Effector memory CD8-positive, alpha-beta T cell (primary cell): ENCODE measurements around the gene SLC16A7.
"Not testable (repeated sequence)": the region's sequence is repeated elsewhere in the genome, so short reads cannot be mapped to it uniquely, and the experiment has no call there.

Source experiments
- ATAC-seq: fragments of 150-1000 bp; cut with Tn5 transposase; replicated peaks from 2 replicates; pipeline ENCODE4 v1.10.0; 2021; ENCODE audit warnings: mild to moderate bottlenecking, moderate library complexity
- DNase-seq, 3 experiments: peaks; one replicate each; pipeline ENCODE4 v3.0.0; 2021
- H3K27ac Mint-ChIP-seq, 2 donors: one replicate each; pipeline ENCODE4 v1.8.0; 2022; ENCODE audit warnings: mild to moderate bottlenecking in 2 of 2, mixed read lengths in 2 of 2, moderate library complexity in 2 of 2
- H3K27me3 Mint-ChIP-seq, 2 donors: one replicate each; pipeline ENCODE4 v1.8.0; 2022; ENCODE audit warnings: mixed read lengths in 2 of 2
- H3K36me3 Mint-ChIP-seq: one replicate; pipeline ENCODE4 v1.8.0; 2022; ENCODE audit warnings: mild to moderate bottlenecking, moderate library complexity, mixed read lengths; ENCODE audit not compliant: insufficient read depth
- H3K4me1 Mint-ChIP-seq, 2 donors: one replicate each; pipeline ENCODE4 v1.8.0; 2022; ENCODE audit warnings: low read depth in 2 of 2, mixed read lengths in 2 of 2
- H3K4me3 Mint-ChIP-seq, 2 donors: one replicate each; pipeline ENCODE4 v1.8.0; 2022; ENCODE audit warnings: mild to moderate bottlenecking in 2 of 2, mixed read lengths in 2 of 2, moderate library complexity in 2 of 2
- H3K9me3 Mint-ChIP-seq, 2 donors: one replicate each; pipeline ENCODE4 v1.8.0; 2022; ENCODE audit warnings: mixed read lengths in 2 of 2

The SLC16A7 gene

DNA sequence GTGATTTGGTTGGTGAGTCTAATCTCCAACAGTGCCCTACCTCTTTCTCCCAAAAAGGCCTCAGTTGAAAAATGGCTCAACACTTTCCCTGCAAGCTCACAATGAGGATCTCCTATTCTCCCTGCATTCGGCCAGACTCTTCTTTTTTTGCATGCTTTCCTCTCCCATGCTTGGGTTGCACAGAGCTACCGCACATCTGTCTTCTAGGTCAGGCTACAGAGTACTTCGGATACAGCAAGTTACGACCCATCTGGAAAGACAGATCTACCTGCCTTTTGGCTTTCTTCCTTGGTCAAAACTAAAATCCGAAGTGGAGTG is 305 bp upstream of the SLC16A7 start:
- Mint-ChIP-seq H3K4me1 (peaks cover 28 to 47% of the 10 kb centered on the region in 2 donors), H3K4me3 (peak overlapping the region; percentile 87 to 90), H3K36me3 (peaks cover 21% of the 10 kb centered on the region), H3K27ac (peak overlapping the region; percentile 99 to 100), H3K9me3 (no peaks in the 10 kb centered on the region), H3K27me3 (no peaks in the 10 kb centered on the region)
- DNase-seq (no peak), ATAC-seq (no peak)

DNA sequence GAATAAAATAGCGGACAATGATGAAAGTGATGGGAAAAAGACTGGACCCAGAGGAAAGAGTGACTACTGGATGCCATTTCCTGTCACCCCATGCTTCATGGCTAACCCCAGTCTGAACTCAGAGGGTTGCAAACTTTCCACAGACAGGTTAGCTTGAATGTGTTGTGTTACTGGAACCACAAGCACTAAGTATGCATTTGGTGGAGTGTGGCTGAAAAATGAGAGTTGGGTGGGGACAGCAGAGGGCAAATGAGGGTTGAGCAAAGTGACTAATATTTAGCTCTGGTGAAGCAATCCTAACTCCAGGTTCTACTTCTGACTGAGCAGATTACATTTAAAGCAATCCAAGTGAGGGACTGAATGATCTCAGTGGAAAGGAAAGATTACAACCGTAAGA is 1.6 kb downstream of the SLC16A7 start:
- ATAC-seq = peak; percentile 57
- H3K4me1 Mint-ChIP-seq = peaks cover 31 to 60% of the 10 kb centered on the region in 2 donors

DNA sequence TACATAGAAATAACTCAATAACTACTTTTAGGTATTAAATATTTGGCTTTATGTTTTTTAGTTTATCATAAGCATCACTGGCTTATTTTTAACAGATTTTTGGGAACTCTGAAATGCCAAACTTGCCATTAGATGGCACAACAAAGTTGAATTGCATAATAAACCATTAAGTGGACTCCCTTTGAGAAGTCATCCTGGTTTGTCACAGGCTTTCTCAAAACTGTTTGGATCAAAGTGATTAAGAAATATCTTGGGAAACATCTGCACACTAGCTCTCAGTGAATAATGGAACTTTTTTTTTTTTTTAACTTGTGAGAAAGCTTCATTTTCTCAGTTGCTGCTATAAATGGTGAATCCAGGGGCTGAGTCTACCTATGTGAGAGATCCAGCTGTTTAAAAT is 4.3 kb downstream of the SLC16A7 start:
- Mint-ChIP-seq H3K36me3 (peaks cover 21% of the 10 kb centered on the region), H3K27me3 (no peaks in the 10 kb centered on the region), H3K4me3 (no peak overlapping the region), H3K9me3 (no peaks in the 10 kb centered on the region), H3K27ac (peak overlapping the region in 1 of 2 donors; percentile 82), H3K4me1 (peaks cover 42 to 73% of the 10 kb centered on the region in 2 donors)
- ATAC-seq (no peak), DNase-seq (no peak)

More for the DNA sequence above, 1.6 kb downstream of the SLC16A7 start:
- Mint-ChIP-seq H3K36me3 (peaks cover 21% of the 10 kb centered on the region), H3K4me3 (peak overlapping the region; percentile 87 to 90), H3K9me3 (no peaks in the 10 kb centered on the region), H3K27ac (peak overlapping the region; percentile 99 to 100), H3K27me3 (no peaks in the 10 kb centered on the region)
- peak; percentile 50 to 62 (median 60) for DNase-seq

DNA sequence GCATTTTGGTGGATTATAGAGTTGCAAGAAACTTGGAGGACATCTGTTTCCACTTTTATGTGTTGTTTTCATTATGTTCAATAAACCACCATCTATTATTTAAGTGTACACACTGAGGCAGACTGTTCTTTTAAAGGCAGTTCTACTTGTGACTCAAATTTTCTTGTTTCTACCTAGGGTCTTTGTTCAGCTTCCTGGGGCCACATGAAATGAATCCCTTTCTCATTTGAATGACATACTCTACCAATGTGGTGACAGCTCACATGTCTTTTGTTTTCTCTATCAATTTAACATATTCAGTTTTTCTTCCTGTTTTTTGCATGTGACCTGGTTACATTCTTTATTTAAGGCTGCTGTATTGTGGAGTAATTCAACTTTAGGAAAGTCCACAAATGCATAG is 7.9 kb downstream of the SLC16A7 start:
- Mint-ChIP-seq H3K4me1 (peaks cover 23 to 62% of the 10 kb centered on the region in 2 donors), H3K4me3 (no peak overlapping the region), H3K9me3 (no peaks in the 10 kb centered on the region), H3K27ac (no peak overlapping the region), H3K36me3 (peaks cover 14% of the 10 kb centered on the region), H3K27me3 (no peaks in the 10 kb centered on the region)
- ATAC-seq (no peak), DNase-seq (no peak)

DNA sequence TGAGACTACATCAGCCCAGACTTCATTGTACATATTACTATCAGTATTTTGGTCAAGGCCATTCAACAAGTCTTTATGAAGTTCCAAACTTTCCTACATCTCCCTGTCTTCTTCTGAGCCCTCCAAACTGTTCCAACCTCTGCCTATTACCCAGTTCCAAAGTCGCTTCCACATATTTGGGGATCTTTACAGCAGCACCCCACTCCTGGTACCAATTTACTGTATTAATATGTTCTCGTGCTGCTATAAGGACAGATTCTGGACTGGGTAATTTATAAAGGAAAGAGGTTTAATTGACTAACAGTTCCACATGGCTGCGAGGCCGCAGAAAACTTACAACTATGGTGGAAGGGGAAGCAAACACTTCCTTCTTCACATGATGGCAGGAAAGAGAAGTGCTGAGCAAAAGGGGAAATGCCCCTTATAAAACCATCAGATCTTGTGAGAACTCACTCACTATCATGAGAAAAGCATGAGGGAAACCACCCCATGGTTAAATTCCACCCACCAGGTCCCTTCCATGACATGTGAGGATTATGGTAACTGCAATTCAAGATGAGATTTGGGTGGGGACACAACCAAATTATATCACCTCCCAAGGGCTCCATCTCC is 17.1 kb downstream of the SLC16A7 start:
- H3K27ac Mint-ChIP-seq, DNase-seq, ATAC-seq, H3K4me3 Mint-ChIP-seq, H3K27me3 Mint-ChIP-seq: not testable (repeated sequence)
- Mint-ChIP-seq H3K4me1 (peaks cover 4 to 15% of the 10 kb centered on the region in 2 donors), H3K36me3 (peaks cover 12% of the 10 kb centered on the region), H3K9me3 (peaks cover 0 to 11% of the 10 kb centered on the region in 2 donors)

DNA sequence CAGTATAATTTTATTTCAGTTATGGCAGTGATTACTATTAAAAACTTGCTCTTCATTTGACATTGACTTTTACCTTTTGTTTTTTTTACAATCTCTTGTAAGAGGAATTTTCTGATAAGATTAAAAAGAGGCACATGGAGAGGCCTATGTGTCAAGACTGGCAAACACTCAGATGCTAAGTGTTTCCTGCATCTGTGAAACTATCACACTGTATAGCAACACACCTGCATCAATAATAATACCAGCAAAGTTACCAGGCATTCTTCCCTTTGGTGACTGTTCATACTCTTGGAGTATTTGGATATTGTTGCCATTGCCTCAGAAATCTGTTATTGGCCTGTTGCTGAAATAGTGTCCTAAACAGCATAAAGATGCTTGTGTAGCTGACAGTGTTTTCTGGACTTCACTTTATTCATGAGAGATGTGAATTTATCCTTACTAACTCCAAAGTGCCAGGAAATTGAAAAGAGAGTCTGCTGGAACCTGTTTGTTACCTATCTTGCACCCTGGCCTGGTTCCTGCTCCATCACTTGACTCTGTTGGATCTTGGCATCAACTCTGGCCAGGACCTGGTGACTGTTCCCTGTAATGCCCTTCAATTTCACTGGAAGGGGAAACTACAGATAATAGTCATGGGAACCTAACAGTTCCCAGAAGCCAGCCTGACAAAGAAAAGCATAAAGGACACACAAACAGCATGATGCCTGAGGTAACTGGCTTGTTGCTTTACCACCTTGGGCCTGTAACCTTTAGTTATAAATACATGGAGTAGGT is 19.8 kb downstream of the SLC16A7 start:
- Mint-ChIP-seq H3K27ac (peak overlapping the region in 1 of 2 donors; percentile 65), H3K9me3 (peaks cover 0 to 11% of the 10 kb centered on the region in 2 donors), H3K27me3 (no peaks in the 10 kb centered on the region), H3K4me3 (no peak overlapping the region), H3K4me1 (peaks cover 12 to 34% of the 10 kb centered on the region in 2 donors), H3K36me3 (peaks cover 6% of the 10 kb centered on the region)
- DNase-seq (no peak), ATAC-seq (no peak)

DNA sequence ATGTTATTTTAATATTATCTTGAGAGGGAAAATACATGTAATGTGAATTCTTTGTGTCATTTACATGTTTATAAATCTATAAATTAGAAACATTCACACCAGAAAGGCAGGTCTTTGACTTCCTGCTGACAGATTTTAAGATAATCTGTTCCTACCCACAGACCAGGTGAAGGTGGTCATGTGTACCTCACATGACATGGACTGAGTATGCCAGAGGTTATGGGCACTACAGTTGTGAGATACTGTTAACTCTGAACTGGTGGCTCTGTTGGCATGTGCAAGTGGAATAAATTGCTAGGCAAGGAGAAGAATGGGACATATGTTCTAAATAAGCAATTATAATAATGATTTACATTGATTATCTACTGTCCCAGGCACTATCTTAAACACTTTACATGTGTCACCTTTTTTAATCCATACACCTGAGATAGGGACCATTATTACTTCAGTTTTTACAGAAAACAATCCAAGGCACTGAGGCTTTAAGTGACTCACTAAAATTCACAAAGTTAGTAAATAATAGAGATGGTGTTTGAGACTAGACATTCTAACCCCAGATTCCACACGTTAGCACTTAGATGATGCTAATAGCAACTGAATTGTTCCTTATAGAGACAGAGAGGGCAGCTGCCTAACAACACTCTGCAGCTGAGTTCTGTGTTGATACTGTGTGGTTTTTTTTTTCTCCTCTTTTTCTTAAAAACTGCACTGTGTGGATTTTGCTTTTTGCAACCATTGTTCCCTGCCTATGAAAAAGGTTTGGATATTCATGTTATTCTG is 23.8 kb downstream of the SLC16A7 start:
- Mint-ChIP-seq H3K27ac (no peak overlapping the region), H3K4me1 (peaks cover 17 to 60% of the 10 kb centered on the region in 2 donors), H3K36me3 (no peaks in the 10 kb centered on the region), H3K27me3 (no peaks in the 10 kb centered on the region), H3K4me3 (no peak overlapping the region), H3K9me3 (no peaks in the 10 kb centered on the region)
- ATAC-seq (peak; percentile 61), DNase-seq (no peak)

DNA sequence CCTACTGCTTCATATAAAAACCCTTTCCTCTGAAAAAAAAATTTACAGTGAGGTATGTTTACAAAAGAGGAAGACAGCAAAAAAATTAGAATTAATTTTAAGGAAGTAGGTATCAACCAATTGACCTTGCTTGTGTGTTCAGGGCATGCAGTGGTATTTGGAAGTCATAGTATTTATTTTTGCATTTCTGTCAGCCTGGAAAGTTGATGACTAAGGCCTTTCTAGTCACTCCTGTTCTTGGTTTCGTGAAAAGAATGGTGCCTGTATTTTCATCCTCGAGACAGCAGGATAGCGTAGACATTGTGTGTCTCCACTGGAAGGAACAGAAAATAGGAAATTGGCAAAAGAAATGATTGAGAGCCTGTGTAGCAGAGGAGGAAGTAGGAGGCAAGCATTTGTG is 24.5 kb downstream of the SLC16A7 start:
- Mint-ChIP-seq H3K4me3 (no peak overlapping the region), H3K36me3 (no peaks in the 10 kb centered on the region), H3K27me3 (no peaks in the 10 kb centered on the region), H3K4me1 (peaks cover 19 to 63% of the 10 kb centered on the region in 2 donors), H3K9me3 (no peaks in the 10 kb centered on the region), H3K27ac (no peak overlapping the region)
- ATAC-seq (no peak), DNase-seq (no peak)

DNA sequence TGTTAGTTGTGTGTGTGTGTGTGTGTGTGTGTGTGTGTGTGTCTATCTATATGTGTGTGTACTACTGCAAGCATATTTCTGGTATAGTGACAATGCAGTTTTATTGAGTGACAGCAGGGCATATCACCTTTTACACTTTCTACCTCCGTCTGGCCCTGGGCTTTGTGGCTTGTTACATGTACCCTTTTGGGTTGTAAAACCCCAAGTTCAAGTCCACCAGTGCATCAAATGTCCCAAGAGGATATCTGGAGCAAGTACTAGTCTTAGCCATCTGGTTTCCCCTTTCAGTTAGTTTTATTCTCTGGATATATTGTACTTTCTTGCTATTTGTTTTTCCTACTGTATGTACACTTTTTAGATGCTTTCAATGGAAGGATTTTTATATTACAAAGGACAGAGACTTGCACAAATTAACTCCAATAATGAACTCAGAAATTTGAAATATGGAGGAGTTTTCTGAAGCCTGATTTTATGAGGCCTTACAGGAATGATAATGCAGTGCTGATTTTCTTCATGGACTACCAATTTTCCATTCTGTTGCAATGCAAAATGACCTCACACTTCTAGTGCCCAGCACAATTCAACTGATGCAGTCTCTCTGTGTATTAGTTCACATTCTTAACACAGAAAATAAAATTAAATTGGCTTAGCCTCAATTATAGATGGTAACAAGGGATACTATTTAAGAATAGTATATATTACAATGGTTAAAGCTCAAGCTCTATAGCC is 29.1 kb downstream of the SLC16A7 start:
- Mint-ChIP-seq H3K4me1 (peaks cover 19 to 67% of the 10 kb centered on the region in 2 donors), H3K36me3 (no peaks in the 10 kb centered on the region), H3K9me3 (no peaks in the 10 kb centered on the region), H3K27ac (peak overlapping the region in 1 of 2 donors; percentile 62), H3K27me3 (no peaks in the 10 kb centered on the region), H3K4me3 (no peak overlapping the region)
- DNase-seq = no peak
- ATAC-seq = no peak

DNA sequence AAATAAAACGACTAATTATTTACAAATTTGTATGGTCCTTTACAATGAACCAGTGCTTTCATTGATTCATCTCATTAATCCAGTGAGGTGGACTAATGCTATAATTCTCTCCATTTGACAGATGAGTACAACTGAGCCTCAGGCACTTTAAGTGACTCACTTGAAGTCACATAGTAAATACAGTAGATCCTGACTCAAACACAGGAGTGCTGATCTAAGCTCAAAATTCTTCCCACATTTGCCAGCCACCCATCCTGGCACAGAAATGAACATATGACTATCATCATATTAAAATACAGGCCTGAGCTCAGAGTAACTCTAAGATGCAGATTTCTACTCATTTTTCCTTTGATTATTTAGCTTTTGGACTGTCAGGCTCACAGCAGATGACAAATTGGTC is 30.6 kb downstream of the SLC16A7 start:
- DNase-seq (no peak), ATAC-seq (no peak)
- no peaks in the 10 kb centered on the region for H3K27me3 Mint-ChIP-seq
- H3K4me1 Mint-ChIP-seq = peaks cover 15 to 64% of the 10 kb centered on the region in 2 donors
- H3K9me3 Mint-ChIP-seq = no peaks in the 10 kb centered on the region
- peak overlapping the region in 1 of 2 donors; percentile 16 for H3K27ac Mint-ChIP-seq
- no peaks in the 10 kb centered on the region for H3K36me3 Mint-ChIP-seq
- no peak overlapping the region for H3K4me3 Mint-ChIP-seq

DNA sequence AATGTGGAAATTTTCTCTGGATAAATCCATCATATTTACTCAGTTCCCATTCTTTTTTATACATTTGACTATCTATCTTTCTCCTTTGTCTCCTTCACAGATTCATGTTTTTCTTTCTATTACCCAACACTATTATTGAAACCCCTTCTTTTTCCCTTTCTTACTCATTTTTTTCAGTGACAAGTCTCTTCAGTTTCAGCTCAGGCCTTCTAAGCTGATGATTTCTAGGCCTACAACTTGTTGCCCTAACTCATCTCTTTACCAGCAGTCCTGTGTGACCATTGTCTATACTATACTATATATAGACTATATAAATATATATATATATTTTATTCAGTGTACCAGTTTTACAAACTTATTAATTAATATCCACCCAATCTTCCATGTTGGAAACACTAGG is 31.8 kb downstream of the SLC16A7 start:
- no peaks in the 10 kb centered on the region for H3K9me3 Mint-ChIP-seq
- H3K27me3 Mint-ChIP-seq = no peaks in the 10 kb centered on the region
- peaks cover 21 to 65% of the 10 kb centered on the region in 2 donors for H3K4me1 Mint-ChIP-seq
- ATAC-seq (no peak), DNase-seq (no peak)
- H3K4me3 Mint-ChIP-seq = no peak overlapping the region
- H3K36me3 Mint-ChIP-seq = no peaks in the 10 kb centered on the region
- H3K27ac Mint-ChIP-seq = no peak overlapping the region

DNA sequence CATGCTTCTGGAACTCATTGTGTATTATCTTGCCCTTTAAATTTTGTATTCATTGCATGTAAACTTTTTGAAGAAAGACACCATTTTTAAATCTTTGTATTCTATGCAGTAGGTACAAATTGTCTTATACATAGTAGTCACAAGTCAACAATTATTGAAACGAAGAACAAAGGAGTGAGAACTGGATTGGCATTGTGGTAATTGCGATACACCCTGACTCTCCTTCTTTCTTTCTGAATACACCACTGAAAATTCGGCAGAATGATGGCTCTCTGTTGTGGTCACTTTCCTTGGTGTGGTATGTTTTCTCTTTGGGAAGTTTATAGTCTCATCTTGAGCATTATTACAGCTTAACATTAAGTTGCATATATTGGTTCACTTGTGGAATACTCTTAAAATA is 34.1 kb downstream of the SLC16A7 start:
- Mint-ChIP-seq H3K36me3 (no peaks in the 10 kb centered on the region), H3K4me1 (peaks cover 19 to 69% of the 10 kb centered on the region in 2 donors), H3K4me3 (no peak overlapping the region), H3K27ac (no peak overlapping the region), H3K9me3 (no peaks in the 10 kb centered on the region), H3K27me3 (no peaks in the 10 kb centered on the region)
- ATAC-seq (no peak), DNase-seq (no peak)

DNA sequence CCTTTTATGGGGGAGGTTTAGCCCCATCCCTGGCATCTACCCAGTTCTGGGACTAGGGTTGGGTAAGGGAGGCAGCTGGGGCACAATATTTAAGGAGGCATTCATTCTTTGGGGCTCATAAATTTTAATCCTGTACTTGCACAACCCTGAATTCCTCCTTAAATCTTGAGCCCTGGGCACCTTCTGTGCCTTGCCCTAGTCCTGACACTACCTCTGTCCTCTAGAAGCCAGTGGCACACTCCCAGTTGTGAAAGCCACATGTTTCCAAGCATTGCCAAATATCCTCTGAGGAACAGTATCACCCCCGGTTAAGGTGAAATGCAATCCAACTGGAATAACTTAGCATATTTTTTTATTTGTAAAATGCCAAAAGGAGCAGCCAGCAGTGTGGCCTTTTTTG is 36.6 kb downstream of the SLC16A7 start:
- Mint-ChIP-seq H3K27ac (no peak overlapping the region), H3K4me1 (peaks cover 18 to 70% of the 10 kb centered on the region in 2 donors), H3K4me3 (no peak overlapping the region), H3K36me3 (no peaks in the 10 kb centered on the region), H3K9me3 (no peaks in the 10 kb centered on the region), H3K27me3 (no peaks in the 10 kb centered on the region)
- no peak for ATAC-seq
- DNase-seq = no peak
